H1 (cell line): Measurements from ENCODE around the gene RAD9A.

ENCODE experiments used
- CBX8 ChIP-seq: fragments of 300-800, 300-1000 bp; sonication (generic); IDR thresholded peaks from 2 replicates; pipeline ENCODE4 v1.7.1; 2016; ENCODE audit warnings: low read depth, low read length, borderline replicate concordance
- CREB1 ChIP-seq: IDR thresholded peaks from 2 replicates; pipeline ENCODE4 v1.6.1; 2012; ENCODE audit warnings: inconsistent platforms
- CTBP2 ChIP-seq: IDR thresholded peaks from 2 replicates; pipeline ENCODE4 v1.7.0; 2011; ENCODE audit warnings: borderline replicate concordance, mild to moderate bottlenecking, moderate library complexity, mixed read lengths, low read length; ENCODE audit not compliant: insufficient read depth, insufficient read length
- EZH2 ChIP-seq: fragments of 200-600 bp; sonication (generic); IDR thresholded peaks from 2 replicates; pipeline ENCODE4 v1.7.1; 2012; ENCODE audit warnings: low read depth, mild to moderate bottlenecking, moderate library complexity, low read length, inconsistent platforms; ENCODE audit not compliant: severe bottlenecking
- GTF2F1 ChIP-seq: IDR thresholded peaks from 2 replicates; pipeline ENCODE4 v1.6.1; 2012; ENCODE audit warnings: low read depth, low read length, improper control_type of control experiment, borderline replicate concordance
- JUND ChIP-seq: IDR thresholded peaks from 2 replicates; pipeline ENCODE4 v1.6.1; 2011; ENCODE audit warnings: mild to moderate bottlenecking, improper control_type of control experiment, low read length
- POLR2A ChIP-seq, 2 experiments: IDR thresholded peaks; 1 replicate in 1 of 2; 2 replicates in 1 of 2; pipeline ENCODE4 v1.6.1; 2011; ENCODE audit warnings: low read depth in 2 of 2, low read length in 2 of 2, mild to moderate bottlenecking in 2 of 2; ENCODE audit errors: control extremely low read depth in 1 of 2
- TAF1 ChIP-seq: IDR thresholded peaks from 2 replicates; pipeline ENCODE4 v1.6.1; 2011; ENCODE audit warnings: mild to moderate bottlenecking, low read depth, low read length
- TF ChIP-seq, protein P1 (sequence below), 3 experiments: IDR thresholded peaks; 1 replicate in 2 of 3; 2 replicates in 1 of 3; pipeline versions ENCODE4 v1.5.1 to v1.6.1; 2011; ENCODE audit warnings: low read length in 3 of 3, mild to moderate bottlenecking in 3 of 3, inconsistent platforms in 2 of 3, low read depth in 1 of 3, moderate library complexity in 1 of 3; ENCODE audit not compliant: insufficient read depth in 1 of 3; ENCODE audit errors: control extremely low read depth in 1 of 3
- TF ChIP-seq, protein P2 (sequence below): IDR thresholded peaks from 2 replicates; pipeline ENCODE4 v1.6.1; 2012; ENCODE audit warnings: low read length, inconsistent platforms

GRCh38 chr11:67397986-67398660, 6.3 kb downstream of the RAD9A start:
- TF ChIP-seq EZH2 = no peak
- no peak for TF ChIP-seq CBX8
- TF ChIP-seq POLR2A (IDR thresholded peaks at IDR 0.05; ENCODE audit: control extremely low read depth in 1 of 2, low read depth in 2 of 2, low read length in 2 of 2) = no peak
- TF ChIP-seq CREB1 = no peak
- TF ChIP-seq, protein P1, sequence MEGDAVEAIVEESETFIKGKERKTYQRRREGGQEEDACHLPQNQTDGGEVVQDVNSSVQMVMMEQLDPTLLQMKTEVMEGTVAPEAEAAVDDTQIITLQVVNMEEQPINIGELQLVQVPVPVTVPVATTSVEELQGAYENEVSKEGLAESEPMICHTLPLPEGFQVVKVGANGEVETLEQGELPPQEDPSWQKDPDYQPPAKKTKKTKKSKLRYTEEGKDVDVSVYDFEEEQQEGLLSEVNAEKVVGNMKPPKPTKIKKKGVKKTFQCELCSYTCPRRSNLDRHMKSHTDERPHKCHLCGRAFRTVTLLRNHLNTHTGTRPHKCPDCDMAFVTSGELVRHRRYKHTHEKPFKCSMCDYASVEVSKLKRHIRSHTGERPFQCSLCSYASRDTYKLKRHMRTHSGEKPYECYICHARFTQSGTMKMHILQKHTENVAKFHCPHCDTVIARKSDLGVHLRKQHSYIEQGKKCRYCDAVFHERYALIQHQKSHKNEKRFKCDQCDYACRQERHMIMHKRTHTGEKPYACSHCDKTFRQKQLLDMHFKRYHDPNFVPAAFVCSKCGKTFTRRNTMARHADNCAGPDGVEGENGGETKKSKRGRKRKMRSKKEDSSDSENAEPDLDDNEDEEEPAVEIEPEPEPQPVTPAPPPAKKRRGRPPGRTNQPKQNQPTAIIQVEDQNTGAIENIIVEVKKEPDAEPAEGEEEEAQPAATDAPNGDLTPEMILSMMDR (IDR thresholded peaks at IDR 0.05; ENCODE audit: control extremely low read depth in 1 of 3, insufficient read depth in 1 of 3, low read depth in 1 of 3, low read length in 3 of 3) = no peak
- no peak for TF ChIP-seq JUND
- no peak for TF ChIP-seq TAF1
- TF ChIP-seq GTF2F1 = no peak
- no peak for TF ChIP-seq CTBP2
- TF ChIP-seq, protein P2, sequence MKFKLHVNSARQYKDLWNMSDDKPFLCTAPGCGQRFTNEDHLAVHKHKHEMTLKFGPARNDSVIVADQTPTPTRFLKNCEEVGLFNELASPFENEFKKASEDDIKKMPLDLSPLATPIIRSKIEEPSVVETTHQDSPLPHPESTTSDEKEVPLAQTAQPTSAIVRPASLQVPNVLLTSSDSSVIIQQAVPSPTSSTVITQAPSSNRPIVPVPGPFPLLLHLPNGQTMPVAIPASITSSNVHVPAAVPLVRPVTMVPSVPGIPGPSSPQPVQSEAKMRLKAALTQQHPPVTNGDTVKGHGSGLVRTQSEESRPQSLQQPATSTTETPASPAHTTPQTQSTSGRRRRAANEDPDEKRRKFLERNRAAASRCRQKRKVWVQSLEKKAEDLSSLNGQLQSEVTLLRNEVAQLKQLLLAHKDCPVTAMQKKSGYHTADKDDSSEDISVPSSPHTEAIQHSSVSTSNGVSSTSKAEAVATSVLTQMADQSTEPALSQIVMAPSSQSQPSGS = no peak
